Measurements from ENCODE around the gene BCAR1. TPM values are rescaled to one million over a fixed set of nuclear protein-coding genes. Genes with fewer than 3 reads are reported as not detected.

BCAR1 gene
- total RNA-seq, 2 donors from 2014 or later = 110 to 130 TPM

GRCh38 chr16:75196836-75197235, 54.6 kb downstream of the BCAR1 start:
- Histone ChIP-seq H3K9me3 (no peaks in the 10 kb centered on the region), H3K36me3 (no peaks in the 10 kb centered on the region), H3K4me3 (no peak overlapping the region), H3K4me1 (no peaks in the 10 kb centered on the region), H3K9ac (ENCODE audit: low read depth in 2 of 2, low read length in 2 of 2) (no peak overlapping the region), H3K27ac (no peak overlapping the region), H3K27me3 (no peaks in the 10 kb centered on the region)
- intact Hi-C loops (cut with DNase I) = loop anchor here (10.0 kb wide), 1 partner anchor 188 kb away; no protein-coding TSS in a partner anchor
- no peak for TF ChIP-seq CTCF (IDR thresholded peaks at IDR 0.05)
- DNase-seq = no peak

GRCh38 chr16:75195811-75196790, 55.3 kb downstream of the BCAR1 start:
- intact Hi-C loops (cut with DNase I) = loop anchor here (10.0 kb wide), 1 partner anchor 189 kb away; no protein-coding TSS in a partner anchor

GRCh38 chr16:75193730-75194444, 57.5 kb downstream of the BCAR1 start:
- H3K4me3 ChIP-seq = no peak overlapping the region
- H3K27ac ChIP-seq = no peak overlapping the region
- H3K27me3 ChIP-seq = no peaks in the 10 kb centered on the region
- H3K9me3 ChIP-seq = no peaks in the 10 kb centered on the region
- intact Hi-C loops (cut with DNase I) = loop anchor here (10.0 kb wide), 1 partner anchor 191 kb away; no protein-coding TSS in a partner anchor
- DNase-seq = no peak
- H3K4me1 ChIP-seq = no peaks in the 10 kb centered on the region
- no peak overlapping the region for H3K9ac ChIP-seq (ENCODE audit: low read depth in 2 of 2, low read length in 2 of 2)
- TF ChIP-seq CTCF (IDR thresholded peaks at IDR 0.05) = no peak
- no peaks in the 10 kb centered on the region for H3K36me3 ChIP-seq

More at GRCh38 chr16:75195811-75196790, 55.3 kb downstream of the BCAR1 start:
- no peaks in the 10 kb centered on the region for H3K36me3 ChIP-seq
- no peak overlapping the region for H3K4me3 ChIP-seq
- H3K4me1 ChIP-seq = no peaks in the 10 kb centered on the region
- TF ChIP-seq CTCF (IDR thresholded peaks at IDR 0.05) = no peak
- no peak for DNase-seq
- H3K27ac ChIP-seq = no peak overlapping the region
- H3K27me3 ChIP-seq = no peaks in the 10 kb centered on the region
- H3K9ac ChIP-seq (ENCODE audit: low read depth in 2 of 2, low read length in 2 of 2) = no peak overlapping the region
- no peaks in the 10 kb centered on the region for H3K9me3 ChIP-seq

GRCh38 chr16:75193265-75193650, 58.2 kb downstream of the BCAR1 start:
- no peak overlapping the region for H3K27ac ChIP-seq
- DNase-seq = no peak
- no peak overlapping the region for H3K4me3 ChIP-seq
- no peaks in the 10 kb centered on the region for H3K4me1 ChIP-seq
- no peaks in the 10 kb centered on the region for H3K36me3 ChIP-seq
- H3K9ac ChIP-seq (ENCODE audit: low read depth in 2 of 2, low read length in 2 of 2) = no peak overlapping the region
- H3K9me3 ChIP-seq = no peaks in the 10 kb centered on the region
- TF ChIP-seq CTCF (IDR thresholded peaks at IDR 0.05) = no peak
- no peaks in the 10 kb centered on the region for H3K27me3 ChIP-seq
- intact Hi-C loops (cut with DNase I) = loop anchor here (10.0 kb wide), 1 partner anchor 192 kb away; no protein-coding TSS in a partner anchor

- Histone ChIP-seq H3K27me3 (no peaks in the 10 kb centered on the region), H3K36me3 (no peaks in the 10 kb centered on the region), H3K4me3 (no peak overlapping the region), H3K9ac (ENCODE audit: low read depth in 2 of 2, low read length in 2 of 2) (no peak overlapping the region), H3K27ac (no peak overlapping the region), H3K4me1 (no peaks in the 10 kb centered on the region), H3K9me3 (no peaks in the 10 kb centered on the region)
- intact Hi-C loops (cut with DNase I) = loop anchor here (10.0 kb wide), 1 partner anchor 192 kb away; no protein-coding TSS in a partner anchor
- no peak for TF ChIP-seq CTCF (IDR thresholded peaks at IDR 0.05)
- no peak for DNase-seq
These were observed 58.7 kb downstream of the BCAR1 start for GRCh38 chr16:75192606-75193264.

Data from colonic mucosa (tissue), 4 donors.